SIG-M5 (cell line): ENCODE measurements around the gene IL12RB1.
"Not testable (repeated sequence)": the region's sequence is repeated elsewhere in the genome, so short reads cannot be mapped to it uniquely, and the experiment has no call there.

Experiments used
- DNase-seq: peaks from one replicate; lab custom pipeline; 2025; lab: John Stamatoyannopoulos, UW

IL12RB1 gene

GRCh38 chr19:18112989-18113478 lies 26.3 kb upstream of the IL12RB1 start:
- DNase-seq = no peak

- DNase-seq = no peak
These were observed 24.0 kb upstream of the IL12RB1 start for GRCh38 chr19:18110609-18111232.

- DNase-seq = no peak
These were observed 23.2 kb upstream of the IL12RB1 start for GRCh38 chr19:18109733-18110608.

- DNase-seq = no peak
These were observed 22.6 kb upstream of the IL12RB1 start for GRCh38 chr19:18109341-18109732.

- DNase-seq = no peak
These were observed 22.2 kb upstream of the IL12RB1 start for GRCh38 chr19:18108897-18109296.

- no peak for DNase-seq
These were observed 20.5 kb upstream of the IL12RB1 start for GRCh38 chr19:18107235-18107634.

- DNase-seq = not testable (repeated sequence)
These were observed 18.5 kb upstream of the IL12RB1 start for GRCh38 chr19:18105259-18105658.

GRCh38 chr19:18104793-18105131 lies 18.0 kb upstream of the IL12RB1 start:
- no peak for DNase-seq

GRCh38 chr19:18102916-18103542 lies 16.3 kb upstream of the IL12RB1 start:
- no peak for DNase-seq

- no peak for DNase-seq
These were observed 14.5 kb upstream of the IL12RB1 start for GRCh38 chr19:18101268-18101667.

- no peak for DNase-seq
These were observed 14.0 kb upstream of the IL12RB1 start for GRCh38 chr19:18100710-18101109.

GRCh38 chr19:18099623-18099995 lies 12.9 kb upstream of the IL12RB1 start:
- no peak for DNase-seq

GRCh38 chr19:18098891-18099622 lies 12.3 kb upstream of the IL12RB1 start:
- DNase-seq = no peak

GRCh38 chr19:18097993-18098890 lies 11.5 kb upstream of the IL12RB1 start:
- no peak for DNase-seq

- no peak for DNase-seq
These were observed 10.7 kb upstream of the IL12RB1 start, which contains the start of gene MAST3 for GRCh38 chr19:18097217-18097992. Gene MAST3, plus strand, starts transcription at chr19:18097778. Its CDS starts 15 bp downstream, at chr19:18097793.

- DNase-seq = no peak
These were observed 9.5 kb upstream of the IL12RB1 start for GRCh38 chr19:18096258-18096657.

GRCh38 chr19:18093439-18094161 lies 6.9 kb upstream of the IL12RB1 start:
- no peak for DNase-seq

- no peak for DNase-seq
These were observed 4.5 kb upstream of the IL12RB1 start for GRCh38 chr19:18091217-18091608.

- DNase-seq = no peak
These were observed 3.9 kb upstream of the IL12RB1 start for GRCh38 chr19:18090545-18091216.
